Ascending aorta (tissue), 2 donors: ENCODE measurements around the gene COL5A3. TPM values are rescaled to one million over a fixed set of nuclear protein-coding genes. Genes with fewer than 3 reads are reported as not detected.

Experiments used
- DNase-seq, 2 donors: peaks; one replicate each; pipeline ENCODE4 v3.0.0-alpha.2; 2019; ENCODE audit warnings: low spot score in 2 of 2
- H3K27ac ChIP-seq, 2 donors: fragments of 200-600 bp; sonication (generic); one replicate each; pipeline ENCODE4 v1.5.1; 2016 to 2017; ENCODE audit warnings: mild to moderate bottlenecking in 1 of 2
- H3K27me3 ChIP-seq: fragments of 200-600 bp; sonication (generic); one replicate; pipeline ENCODE4 v1.5.1; 2017
- H3K36me3 ChIP-seq, 2 donors: fragments of 200-600 bp; sonication (generic); one replicate each; pipeline ENCODE4 v1.5.1; 2016
- H3K4me1 ChIP-seq, 2 donors: fragments of 200-600 bp; sonication (generic); one replicate each; pipeline ENCODE4 v1.5.1; 2016 to 2017; ENCODE audit warnings: mild to moderate bottlenecking in 1 of 2
- H3K4me3 ChIP-seq, 2 donors: fragments of 200-600 bp; sonication (generic); one replicate each; pipeline ENCODE4 v1.5.1; 2016 to 2017; ENCODE audit warnings: mild to moderate bottlenecking in 1 of 2
- H3K9me3 ChIP-seq, 2 donors: fragments of 200-600 bp; sonication (generic); one replicate each; pipeline ENCODE4 v1.5.1; 2016
- CTCF ChIP-seq, 3 experiments: fragments of 200-600 bp in 2 of 3; fragments of 450-650 bp in 1 of 3; sonication (generic) in 2 of 3; IDR thresholded peaks; one replicate each; pipeline ENCODE4 v1.5.1; 2016 to 2019; ENCODE audit warnings: antibody characterized with exemption in 3 of 3, mild to moderate bottlenecking in 1 of 3, moderate library complexity in 1 of 3
- intact Hi-C: fragments of 100-400 bp; cut with DNase I; formaldehyde crosslinking; loops from one replicate; pipeline ENCODE4 v1.15.1; 2023
- total RNA-seq: library from RNA; depleted of rRNA; stranded (reverse); fragments of >200 nt; gene quantifications from one replicate; pipeline ENCODE4 v1.1.0, GENCODE V29; 2016

Gene COL5A3
- total RNA-seq, 1 donor from 2014 or later: 13.6 TPM

GRCh38 chr19:9914001-9914314 lies 96.3 kb downstream of the COL5A3 start:
- H3K4me1 ChIP-seq: peaks cover 0 to 10% of the 10 kb centered on the region in 2 donors
- peak overlapping the region; percentile 64 to 74 for H3K4me3 ChIP-seq
- TF ChIP-seq CTCF (IDR thresholded peaks at IDR 0.05): no peak
- DNase-seq: no peak
- no peaks in the 10 kb centered on the region for H3K36me3 ChIP-seq
- intact Hi-C loops: no loop called here
- no peak overlapping the region for H3K27ac ChIP-seq
- no peaks in the 10 kb centered on the region for H3K27me3 ChIP-seq
- no peaks in the 10 kb centered on the region for H3K9me3 ChIP-seq

- no peak for DNase-seq
- intact Hi-C loops: no loop called here
- no peaks in the 10 kb centered on the region for H3K27me3 ChIP-seq
These were observed 96.9 kb downstream of the COL5A3 start for GRCh38 chr19:9913237-9914000.

GRCh38 chr19:9912551-9913236 lies 97.6 kb downstream of the COL5A3 start:
- no peak for TF ChIP-seq CTCF (IDR thresholded peaks at IDR 0.05)
- no peaks in the 10 kb centered on the region for H3K36me3 ChIP-seq
- peaks cover 0 to 10% of the 10 kb centered on the region in 2 donors for H3K4me1 ChIP-seq
- peak overlapping the region in 1 of 2 donors; percentile 74 for H3K4me3 ChIP-seq
- H3K27me3 ChIP-seq: no peaks in the 10 kb centered on the region
- no peaks in the 10 kb centered on the region for H3K9me3 ChIP-seq
- intact Hi-C loops: no loop called here
- no peak for DNase-seq
- H3K27ac ChIP-seq: no peak overlapping the region

More at GRCh38 chr19:9913237-9914000, 96.9 kb downstream of the COL5A3 start:
- no peaks in the 10 kb centered on the region for H3K36me3 ChIP-seq
- no peaks in the 10 kb centered on the region for H3K9me3 ChIP-seq
- TF ChIP-seq CTCF (IDR thresholded peaks at IDR 0.05): no peak
- H3K4me3 ChIP-seq: peak overlapping the region; percentile 64 to 74
- H3K4me1 ChIP-seq: peaks cover 0 to 10% of the 10 kb centered on the region in 2 donors
- no peak overlapping the region for H3K27ac ChIP-seq

GRCh38 chr19:9911524-9912185 lies 98.6 kb downstream of the COL5A3 start:
- Histone ChIP-seq H3K27me3 (no peaks in the 10 kb centered on the region), H3K9me3 (no peaks in the 10 kb centered on the region), H3K4me1 (peaks cover 0 to 10% of the 10 kb centered on the region in 2 donors), H3K27ac (no peak overlapping the region), H3K4me3 (no peak overlapping the region), H3K36me3 (no peaks in the 10 kb centered on the region)
- DNase-seq: no peak
- TF ChIP-seq CTCF (IDR thresholded peaks at IDR 0.05): no peak
- intact Hi-C loops: no loop called here

GRCh38 chr19:9910625-9911024 lies 99.7 kb downstream of the COL5A3 start:
- TF ChIP-seq CTCF (IDR thresholded peaks at IDR 0.05): no peak
- intact Hi-C loops: no loop called here
- no peak for DNase-seq
- Histone ChIP-seq H3K9me3 (no peaks in the 10 kb centered on the region), H3K27ac (no peak overlapping the region), H3K27me3 (no peaks in the 10 kb centered on the region), H3K4me1 (peaks cover 0 to 10% of the 10 kb centered on the region in 2 donors), H3K4me3 (no peak overlapping the region), H3K36me3 (no peaks in the 10 kb centered on the region)

Other genes with a start within 250 kb of the COL5A3 start
- 1.9 TPM for gene ZNF846, start 241.8 kb downstream of the COL5A3 start, total RNA-seq
- gene FBXL12, start 191.4 kb downstream of the COL5A3 start, total RNA-seq: 64.4 TPM
- gene UBL5, start 182.6 kb downstream of the COL5A3 start, total RNA-seq: 169 TPM
- gene PIN1, start 175.2 kb downstream of the COL5A3 start, total RNA-seq: 50.7 TPM
- gene OLFM2, start 74.0 kb downstream of the COL5A3 start, total RNA-seq: 0.96 TPM
- not detected for gene RDH8, start 3.0 kb upstream of the COL5A3 start, total RNA-seq
- 98.0 TPM for gene SHFL, start 75.8 kb upstream of the COL5A3 start, total RNA-seq
- gene ANGPTL6, start 92.2 kb upstream of the COL5A3 start, total RNA-seq: not detected
- gene PPAN, start 95.9 kb upstream of the COL5A3 start, total RNA-seq: not detected
- 10.5 TPM for gene P2RY11, start 101.2 kb upstream of the COL5A3 start, total RNA-seq
- 241 TPM for gene EIF3G, start 109.4 kb upstream of the COL5A3 start, total RNA-seq
- 54.0 TPM for gene DNMT1, start 184.4 kb upstream of the COL5A3 start, total RNA-seq
- gene S1PR2, start 220.8 kb upstream of the COL5A3 start, total RNA-seq: 24.3 TPM
- 72.9 TPM for gene MRPL4, start 241.7 kb upstream of the COL5A3 start, total RNA-seq